Heart left ventricle (tissue), 13 donors: ENCODE results near the gene TBC1D7.

Experiments
- CTCF ChIP-seq, 12 donors: fragments of 200-600 bp; sonication (generic) in 4 of 12; IDR thresholded peaks; one replicate each; pipeline versions ENCODE4 v1.5.0 to v1.8.0; 2018 to 2022; ENCODE audit warnings: antibody characterized with exemption in 12 of 12, mild to moderate bottlenecking in 5 of 12
- POLR2A ChIP-seq, 2 donors: fragments of 450-650 bp; IDR thresholded peaks; one replicate each; pipeline ENCODE4 v1.6.1; 2017; ENCODE audit warnings: antibody characterized with exemption in 2 of 2, mild to moderate bottlenecking in 2 of 2, moderate library complexity in 2 of 2
- donor health status: ischemic (EF 13 %, LVEDD 7.1; RV severe dilation, severe dysfunction).
- donor health status: DM: no; HTN: yes; CAD: no.
- donor health status: DM: no; HTN: no; CAD: no.
- donor health status: ischemic (EF 25% LVEDD 6.9; RV normal size, moderate dysfunction).
- donor health status: ischemic (EF 25% LVEDD 5.7; RV mildly dilated, moderate dysfunction).
- donor health status: ischemic (EF 35%, LVEDD 5.7; RV mildly dilated, moderate dysfunction).
- donor health status: nonischemic (EF 11% LVEDD 7.7; RV severe dilation, severe dysfunction).
- donor health status: DM: yes; HTN: yes; CAD: no.
- donor health status: PGD.
- donor health status: ischemic (EF 29% LVEDD 5.4; RV normal size, mild dysfunction).
- donor health status: nonischemic (EF 23%, LVEDD 6.1; RV moderate dilation, normal function).

- TF ChIP-seq POLR2A (IDR thresholded peaks at IDR 0.05) (no peak), CTCF (IDR thresholded peaks at IDR 0.05) (no peak)
Observed at GRCh38 chr6:13294499-13295069, 33.8 kb downstream of the TBC1D7 start.
